Stimulated activated CD4-positive, alpha-beta T cell treated with anti-CD3 and anti-CD28 coated beads, Interleukin-12 subunit alpha, Interleukin-12 subunit beta, amount 100 ng/mL, for 24 hours (primary cell): ENCODE measurements around the gene SHC1.

Experiments used
- DNase-seq, 2 experiments: peaks; one replicate each; pipeline ENCODE4 v3.0.0-alpha.2; 2020; ENCODE audit warnings: low read depth in 2 of 2

SHC1 gene, protein sequence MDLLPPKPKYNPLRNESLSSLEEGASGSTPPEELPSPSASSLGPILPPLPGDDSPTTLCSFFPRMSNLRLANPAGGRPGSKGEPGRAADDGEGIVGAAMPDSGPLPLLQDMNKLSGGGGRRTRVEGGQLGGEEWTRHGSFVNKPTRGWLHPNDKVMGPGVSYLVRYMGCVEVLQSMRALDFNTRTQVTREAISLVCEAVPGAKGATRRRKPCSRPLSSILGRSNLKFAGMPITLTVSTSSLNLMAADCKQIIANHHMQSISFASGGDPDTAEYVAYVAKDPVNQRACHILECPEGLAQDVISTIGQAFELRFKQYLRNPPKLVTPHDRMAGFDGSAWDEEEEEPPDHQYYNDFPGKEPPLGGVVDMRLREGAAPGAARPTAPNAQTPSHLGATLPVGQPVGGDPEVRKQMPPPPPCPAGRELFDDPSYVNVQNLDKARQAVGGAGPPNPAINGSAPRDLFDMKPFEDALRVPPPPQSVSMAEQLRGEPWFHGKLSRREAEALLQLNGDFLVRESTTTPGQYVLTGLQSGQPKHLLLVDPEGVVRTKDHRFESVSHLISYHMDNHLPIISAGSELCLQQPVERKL

DNA sequence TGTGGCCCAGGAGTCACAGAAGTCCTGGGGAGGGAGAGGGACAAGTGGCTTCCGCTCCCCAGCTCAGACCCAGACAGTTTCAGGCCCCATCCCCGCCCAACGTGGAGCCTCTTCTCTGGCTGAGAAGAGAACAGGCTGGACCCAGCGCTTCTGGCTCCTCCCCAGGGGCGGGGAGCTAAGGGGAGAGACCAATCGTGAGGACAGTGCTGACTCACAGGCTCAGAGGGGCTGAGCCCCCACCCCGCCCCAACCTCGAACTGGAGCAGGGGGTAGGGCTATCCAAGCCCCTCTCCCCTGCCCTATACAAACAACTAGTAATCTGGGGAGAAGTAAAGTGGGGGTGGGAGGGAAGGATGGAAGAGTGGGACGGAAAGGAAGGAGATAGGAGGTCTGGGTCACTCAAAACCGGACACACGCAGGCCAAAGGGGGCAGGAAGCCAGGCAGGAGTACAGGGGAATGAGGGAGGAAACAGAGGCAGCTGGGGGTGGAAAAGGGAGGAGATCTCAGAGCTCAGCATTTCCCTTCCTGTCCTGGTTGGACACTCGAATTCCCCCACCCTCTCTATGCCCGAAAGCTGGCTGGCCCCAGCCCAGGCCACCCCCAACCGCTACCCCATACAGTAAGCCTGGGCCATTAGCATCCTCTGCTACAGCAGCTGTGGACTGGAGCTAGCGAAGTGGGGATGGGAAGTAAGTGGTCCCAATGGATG is at the start of gene SHC1:
Gene SHC1, minus strand, starts transcription at position 117 of the 710 bp plus-strand sequence. CDS start 221 bp downstream, outside the sequence.
- DNase-seq: peak in 1 of 2 experiments; percentile 30

DNA sequence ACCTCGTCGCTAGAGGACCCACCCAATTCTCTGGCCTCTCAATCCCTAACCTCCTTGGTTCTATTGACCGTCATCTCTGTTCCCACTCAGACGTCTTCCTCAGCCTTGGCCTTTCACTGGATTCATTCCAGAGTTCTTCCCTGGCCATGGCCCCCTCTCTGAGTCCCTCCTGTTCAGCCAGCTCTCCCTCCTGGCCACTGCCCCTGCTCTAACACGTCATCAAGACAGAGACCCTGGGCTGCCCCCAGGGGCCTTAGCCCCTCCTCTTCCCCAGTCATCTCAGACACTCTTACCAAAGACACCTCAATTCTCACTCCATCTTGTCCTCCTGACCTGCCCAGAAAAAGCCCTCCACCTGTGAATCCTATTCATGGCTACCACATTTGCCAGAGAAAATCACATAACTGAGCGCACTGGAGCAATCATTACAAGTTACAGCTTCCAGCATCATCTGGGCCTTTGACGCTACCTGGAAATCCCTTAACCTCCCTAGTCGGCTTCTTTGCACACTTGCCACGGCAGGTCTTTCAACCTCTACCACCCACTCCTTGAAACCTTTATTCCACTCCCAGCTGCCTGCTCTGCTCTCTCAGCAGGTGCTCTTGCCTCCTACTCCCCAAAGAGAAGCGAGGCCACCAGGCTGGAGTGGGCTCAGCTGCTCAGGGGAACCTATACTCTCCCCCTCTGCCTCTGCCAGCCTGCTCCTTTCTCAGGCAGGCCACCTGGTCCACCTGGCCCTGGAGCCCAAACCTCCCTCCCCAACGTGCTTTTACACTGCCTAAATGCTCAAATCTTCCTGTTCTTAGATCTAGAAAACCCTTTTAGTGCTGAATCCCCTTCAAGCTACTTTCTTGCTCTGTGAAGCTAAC is 49.1 kb upstream of the SHC1 start:
- DNase-seq: no peak

DNA sequence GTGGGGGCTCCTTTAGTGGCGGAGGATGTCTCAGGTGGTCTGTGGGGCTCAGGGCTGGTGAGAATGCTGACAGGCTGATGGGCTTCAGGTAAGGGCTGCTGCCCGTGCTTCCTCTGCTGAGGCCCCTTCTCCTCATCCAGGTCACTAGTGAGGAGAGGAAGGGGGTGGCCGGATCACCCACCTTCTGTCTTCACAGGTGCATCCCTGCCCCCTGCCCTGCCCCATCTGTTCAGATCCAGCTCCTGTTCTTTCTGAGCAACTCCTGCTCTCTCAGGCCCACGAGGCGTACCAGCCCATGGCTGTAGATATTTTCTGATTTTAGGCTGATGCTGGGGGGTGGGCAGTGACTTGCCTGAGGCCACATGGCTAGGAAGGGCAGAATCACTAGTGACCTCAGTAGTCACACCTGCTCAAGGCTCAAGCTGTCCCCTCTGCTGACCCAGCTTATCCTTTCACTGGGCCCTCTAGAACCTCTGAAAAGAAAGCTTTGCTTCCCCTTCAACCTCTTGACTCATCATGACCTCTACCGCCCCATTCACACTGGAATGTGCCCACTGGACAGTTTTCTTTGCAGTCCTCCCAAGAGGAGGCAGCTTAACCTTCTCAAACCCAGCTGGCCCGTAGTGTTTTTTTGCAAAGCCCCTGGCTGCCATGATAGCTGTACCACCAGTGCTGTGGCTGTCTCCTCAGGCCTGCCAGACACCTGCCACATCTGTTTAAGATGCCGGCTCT is 48.2 kb upstream of the SHC1 start:
- no peak for DNase-seq

DNA sequence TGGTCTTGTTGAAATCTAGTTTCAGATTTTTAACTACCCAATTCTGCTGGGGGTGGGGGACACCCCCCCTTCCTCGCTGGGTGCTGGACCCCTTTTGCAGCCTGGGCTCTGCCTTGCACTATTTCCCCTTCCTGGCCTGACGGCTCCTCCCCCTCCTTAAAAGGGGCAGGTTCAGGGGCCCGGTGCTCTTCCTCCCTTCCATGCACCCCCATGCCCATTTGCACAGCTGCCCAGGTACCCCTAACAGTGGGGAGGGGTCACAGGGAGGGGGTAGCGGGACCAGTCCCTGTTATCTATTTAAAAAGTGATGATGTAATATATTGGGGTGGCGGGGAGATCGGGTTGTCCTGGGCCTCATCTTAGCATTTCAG is 47.4 kb upstream of the SHC1 start:
- no peak for DNase-seq

DNA sequence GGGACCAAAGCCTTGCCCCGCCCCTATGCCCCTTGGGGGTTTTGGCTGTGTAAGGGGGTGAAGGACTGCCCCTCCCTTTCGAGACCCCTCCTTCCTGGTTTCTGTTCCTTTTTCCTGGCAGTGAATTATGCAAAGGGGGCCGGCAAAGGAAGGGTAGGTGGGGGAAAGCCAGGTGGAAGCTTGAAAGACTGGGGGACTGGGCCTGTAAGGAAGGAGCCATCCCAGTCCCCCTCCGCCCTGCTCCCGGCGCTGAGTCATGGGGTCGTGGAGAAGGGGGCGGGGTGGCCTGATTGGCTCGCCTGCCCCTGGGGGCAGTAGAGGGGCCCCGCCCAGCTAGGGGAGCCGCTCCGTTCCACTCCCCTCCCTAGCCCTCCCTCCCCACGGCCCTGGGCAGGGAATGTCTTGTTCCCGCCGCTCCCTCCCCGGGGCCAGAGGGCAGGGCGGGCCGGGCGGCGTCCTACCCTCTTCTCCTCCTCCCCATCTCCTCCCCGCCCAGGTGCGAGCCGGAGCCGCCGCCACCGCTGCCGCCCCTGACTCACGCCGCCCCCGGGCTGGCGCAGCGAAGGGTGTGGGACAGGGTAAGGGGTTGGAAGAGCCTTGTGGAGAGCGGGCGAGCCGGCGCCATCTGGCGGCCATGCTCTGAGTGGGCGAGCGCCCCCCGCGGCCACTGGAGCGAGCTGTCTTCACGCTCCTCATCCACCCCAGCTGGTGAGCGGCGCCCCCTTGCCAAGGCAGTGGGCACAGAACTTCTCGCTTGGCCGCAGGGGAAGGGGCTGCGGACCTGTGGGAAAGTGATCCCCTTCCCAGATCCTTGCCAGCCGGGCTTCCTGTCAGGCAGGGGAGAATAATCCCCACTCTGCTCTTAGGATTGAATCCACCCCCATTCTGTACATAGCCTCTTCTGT is 46.7 kb upstream of the SHC1 start:
- DNase-seq: peak; percentile 83 to 87

DNA sequence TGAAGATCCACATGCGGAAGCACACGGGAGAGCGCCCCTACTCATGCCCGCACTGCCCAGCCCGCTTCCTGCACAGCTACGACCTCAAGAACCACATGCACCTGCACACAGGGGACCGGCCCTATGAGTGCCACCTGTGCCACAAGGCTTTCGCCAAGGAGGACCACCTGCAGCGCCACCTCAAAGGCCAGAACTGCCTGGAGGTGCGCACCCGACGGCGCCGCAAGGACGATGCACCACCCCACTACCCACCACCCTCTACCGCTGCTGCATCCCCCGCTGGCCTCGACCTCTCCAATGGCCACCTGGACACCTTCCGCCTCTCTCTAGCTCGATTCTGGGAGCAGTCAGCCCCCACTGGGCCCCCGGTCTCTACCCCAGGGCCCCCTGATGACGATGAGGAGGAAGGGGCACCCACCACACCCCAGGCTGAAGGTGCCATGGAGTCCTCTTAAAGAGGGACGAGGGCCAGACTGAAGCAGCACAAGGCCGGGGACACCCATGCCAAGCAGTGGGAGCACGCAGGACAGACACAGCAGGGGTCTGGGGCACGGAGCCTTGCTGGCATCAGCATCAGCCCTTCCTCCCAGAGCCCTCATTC is 45.8 kb upstream of the SHC1 start:
- DNase-seq: no peak

GRCh38 chr1:155015527-155016230 is 45.1 kb upstream of the SHC1 start:
- DNase-seq: no peak

GRCh38 chr1:155014709-155015508 is 44.4 kb upstream of the SHC1 start:
- DNase-seq: no peak

- no peak for DNase-seq
These were observed 43.1 kb upstream of the SHC1 start for GRCh38 chr1:155013632-155014031.

DNA sequence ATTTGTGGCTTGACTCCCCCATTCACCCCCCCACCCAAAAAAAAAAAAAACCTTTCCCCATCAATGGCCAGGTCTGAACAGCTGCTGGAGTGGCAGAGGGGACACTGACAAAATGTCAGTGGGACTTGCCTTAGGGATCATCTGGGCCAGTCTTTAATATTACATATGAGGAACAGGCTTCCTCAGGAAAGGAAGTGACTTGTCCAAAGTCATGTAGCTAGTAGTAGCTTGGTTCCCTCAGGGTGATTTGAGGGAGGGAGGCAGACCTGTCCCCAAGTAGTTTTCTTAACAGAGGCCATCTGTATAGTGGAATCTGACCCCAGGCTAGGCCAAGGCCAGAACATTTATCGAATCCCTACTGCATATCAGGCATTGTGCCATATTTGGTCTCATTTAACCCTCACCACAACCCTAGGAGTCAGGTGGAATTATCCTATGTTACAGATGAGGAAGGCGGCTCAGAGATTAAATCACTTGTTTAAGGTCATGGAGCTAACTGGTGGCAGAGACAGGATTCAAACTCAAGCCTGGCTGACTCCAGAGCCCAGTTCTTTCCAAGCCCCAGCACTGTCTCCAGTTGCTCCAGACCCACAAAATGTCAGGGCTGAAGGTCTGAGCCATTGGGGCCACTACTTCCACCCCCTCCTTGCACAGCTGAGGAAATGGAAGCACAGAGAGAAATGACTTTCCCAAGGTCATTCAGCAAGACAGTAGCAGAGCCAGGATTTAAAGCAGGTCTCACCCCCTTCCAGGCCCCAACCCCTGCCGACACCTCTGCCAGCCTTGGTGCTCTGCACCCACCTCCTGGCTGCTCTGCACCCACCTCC is 42.4 kb upstream of the SHC1 start:
- DNase-seq: no peak

- no peak for DNase-seq
These were observed 41.5 kb upstream of the SHC1 start for GRCh38 chr1:155012026-155012546.

- no peak for DNase-seq
These were observed 41.0 kb upstream of the SHC1 start for GRCh38 chr1:155011437-155012025.

GRCh38 chr1:155011004-155011416 is 40.5 kb upstream of the SHC1 start:
- DNase-seq: no peak

GRCh38 chr1:155010211-155010918 is 39.8 kb upstream of the SHC1 start:
- DNase-seq: no peak

GRCh38 chr1:155009742-155010141 is 39.2 kb upstream of the SHC1 start:
- no peak for DNase-seq

GRCh38 chr1:155009221-155009711 is 38.7 kb upstream of the SHC1 start:
- no peak for DNase-seq
